C4-2B (cell line): Measurements from ENCODE around the gene LRRC56.

ENCODE experiments used
- H3K27ac ChIP-seq: fragments of 450-650 bp; 2 replicates; pipeline ENCODE4 v1.5.1; 2017
- ZFX ChIP-seq: fragments of 450-650 bp; IDR thresholded peaks from 2 replicates; pipeline ENCODE4 v1.6.1; 2017
- TF ChIP-seq, protein P1 (sequence below): fragments of 450-650 bp; conservative IDR thresholded peaks from 2 replicates; pipeline ENCODE4 v1.5.1; 2017; ENCODE audit warnings: mild to moderate bottlenecking

The LRRC56 gene

DNA sequence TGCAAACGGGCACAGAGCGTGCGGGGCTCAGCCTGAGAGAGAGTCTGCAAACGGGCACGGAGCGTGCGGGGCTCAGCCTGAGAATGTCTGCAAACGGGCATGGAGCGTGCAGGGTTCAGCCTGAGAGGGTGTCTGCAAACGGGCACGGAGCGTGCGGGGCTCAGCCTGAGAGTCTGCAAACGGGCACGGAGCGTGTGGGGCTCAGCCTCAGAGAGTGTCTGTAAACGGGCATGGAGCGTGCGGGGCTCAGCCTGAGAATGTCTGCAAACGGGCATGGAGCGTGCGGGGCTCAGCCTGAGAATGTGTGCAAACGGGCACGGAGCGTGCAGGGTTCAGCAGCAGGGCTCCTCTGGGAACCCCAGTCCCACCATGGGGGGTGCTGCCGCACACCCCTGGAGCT, 52.5 kb downstream of the LRRC56 start:
- no peak overlapping the region for H3K27ac ChIP-seq
- TF ChIP-seq, protein P1, sequence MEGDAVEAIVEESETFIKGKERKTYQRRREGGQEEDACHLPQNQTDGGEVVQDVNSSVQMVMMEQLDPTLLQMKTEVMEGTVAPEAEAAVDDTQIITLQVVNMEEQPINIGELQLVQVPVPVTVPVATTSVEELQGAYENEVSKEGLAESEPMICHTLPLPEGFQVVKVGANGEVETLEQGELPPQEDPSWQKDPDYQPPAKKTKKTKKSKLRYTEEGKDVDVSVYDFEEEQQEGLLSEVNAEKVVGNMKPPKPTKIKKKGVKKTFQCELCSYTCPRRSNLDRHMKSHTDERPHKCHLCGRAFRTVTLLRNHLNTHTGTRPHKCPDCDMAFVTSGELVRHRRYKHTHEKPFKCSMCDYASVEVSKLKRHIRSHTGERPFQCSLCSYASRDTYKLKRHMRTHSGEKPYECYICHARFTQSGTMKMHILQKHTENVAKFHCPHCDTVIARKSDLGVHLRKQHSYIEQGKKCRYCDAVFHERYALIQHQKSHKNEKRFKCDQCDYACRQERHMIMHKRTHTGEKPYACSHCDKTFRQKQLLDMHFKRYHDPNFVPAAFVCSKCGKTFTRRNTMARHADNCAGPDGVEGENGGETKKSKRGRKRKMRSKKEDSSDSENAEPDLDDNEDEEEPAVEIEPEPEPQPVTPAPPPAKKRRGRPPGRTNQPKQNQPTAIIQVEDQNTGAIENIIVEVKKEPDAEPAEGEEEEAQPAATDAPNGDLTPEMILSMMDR, result no peak
- no peak for TF ChIP-seq ZFX

DNA sequence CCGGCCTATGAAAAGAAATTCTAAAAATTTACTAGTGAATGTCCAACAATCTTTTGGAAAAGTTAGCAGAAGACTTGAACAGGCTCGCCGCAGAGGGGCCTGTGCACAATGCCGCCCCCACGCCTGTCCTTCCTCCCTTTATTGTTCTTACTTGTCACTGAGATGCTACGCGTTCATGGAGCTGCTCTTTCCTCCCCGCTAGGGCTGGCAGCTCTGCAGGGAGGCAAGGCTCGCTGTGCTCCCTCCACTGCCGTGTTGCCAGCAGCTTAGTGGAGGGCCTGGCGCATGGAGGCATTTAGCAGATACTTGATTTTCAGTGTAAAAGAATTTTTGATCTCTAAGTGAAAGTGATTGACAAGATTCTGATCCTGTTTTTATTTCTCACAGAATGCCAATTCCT, 53.7 kb downstream of the LRRC56 start:
- TF ChIP-seq ZFX, result no peak
- TF ChIP-seq, protein P1, result no peak
- H3K27ac ChIP-seq, result no peak overlapping the region

DNA sequence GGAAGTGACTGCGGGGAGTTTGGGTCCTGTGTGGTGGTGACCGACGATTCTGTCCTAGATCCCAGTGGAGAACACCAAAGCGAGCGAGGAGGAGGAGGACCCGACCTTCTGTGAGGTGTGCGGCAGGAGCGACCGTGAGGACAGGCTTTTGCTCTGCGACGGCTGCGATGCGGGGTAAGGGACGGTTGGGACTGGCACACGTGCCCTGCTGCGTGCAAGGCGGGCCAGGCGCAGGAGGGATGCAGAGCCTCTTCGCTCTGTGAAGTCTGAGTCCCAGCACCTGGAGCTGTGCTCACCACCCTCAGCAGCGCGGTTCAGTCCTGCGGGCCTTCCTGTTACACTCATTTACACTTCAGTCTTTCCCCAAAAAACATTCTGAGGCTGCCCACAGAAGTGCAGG, 55.2 kb downstream of the LRRC56 start:
- H3K27ac ChIP-seq, result no peak overlapping the region
- TF ChIP-seq, protein P1, result no peak
- TF ChIP-seq ZFX, result no peak

DNA sequence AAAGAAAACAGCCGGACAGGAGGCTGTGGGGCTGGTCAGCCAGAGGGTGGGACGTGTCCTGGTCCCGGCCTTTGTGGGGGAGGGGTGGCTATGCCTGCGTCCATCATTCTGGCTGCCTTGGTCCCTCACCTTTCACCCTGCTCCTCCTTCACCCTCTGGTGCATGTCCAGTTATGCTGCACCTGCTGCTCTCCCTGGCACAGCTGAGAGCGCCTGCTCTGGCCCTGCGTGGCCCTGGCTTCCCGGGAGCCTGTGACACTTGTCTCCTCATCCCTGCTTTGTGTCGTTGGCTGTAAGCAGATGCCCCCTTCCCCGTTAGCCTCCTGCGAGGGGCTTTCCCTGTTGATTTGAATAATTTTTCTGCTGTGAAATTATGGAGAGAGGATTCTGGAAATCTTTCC, 55.6 kb downstream of the LRRC56 start:
- TF ChIP-seq, protein P1, result no peak
- TF ChIP-seq ZFX, result no peak

DNA sequence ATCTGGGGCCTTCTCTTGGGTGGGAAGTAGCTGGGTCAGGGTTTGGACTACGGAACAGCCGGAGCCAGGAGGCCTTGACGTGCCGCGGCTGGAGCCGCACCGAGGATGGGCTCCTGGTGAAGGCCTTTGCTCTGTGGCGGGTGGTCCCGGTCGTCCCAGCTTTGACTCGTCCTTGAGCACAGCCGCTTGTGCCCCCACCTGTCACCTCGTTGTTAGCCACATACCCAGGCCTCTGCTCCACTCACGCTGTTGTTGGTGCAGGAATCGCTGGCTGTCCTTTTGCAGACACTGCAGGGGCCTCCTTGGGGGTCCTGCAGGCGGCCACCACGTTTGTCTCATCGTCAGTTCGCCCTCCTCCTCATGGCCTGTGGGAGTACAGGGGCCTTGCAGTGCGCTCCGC, 56.0 kb downstream of the LRRC56 start:
- no peak overlapping the region for H3K27ac ChIP-seq
- TF ChIP-seq, protein P1, result no peak
- TF ChIP-seq ZFX, result no peak

More for the DNA sequence above, 55.6 kb downstream of the LRRC56 start:
- no peak overlapping the region for H3K27ac ChIP-seq

DNA sequence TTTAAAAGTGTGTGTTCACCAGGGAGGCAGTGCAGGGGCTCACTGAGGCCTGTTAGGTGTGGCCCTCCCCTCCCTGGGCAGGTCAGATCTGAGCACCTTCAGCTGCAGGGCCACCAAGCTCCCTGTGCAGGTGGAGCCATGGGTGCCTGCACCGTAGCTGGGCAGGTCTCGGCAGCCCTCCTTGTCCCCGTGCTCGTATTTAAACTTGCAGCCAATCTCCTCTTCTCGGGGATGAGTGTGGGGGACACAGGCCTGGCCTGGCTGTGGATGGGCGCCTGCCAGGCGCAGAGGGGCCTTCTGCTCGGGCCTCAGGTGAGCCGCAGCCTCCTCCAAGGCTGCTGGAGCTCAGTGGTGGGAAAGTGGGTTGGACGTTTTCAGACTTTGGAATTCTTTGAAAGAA, 58.1 kb downstream of the LRRC56 start:
- no peak for TF ChIP-seq ZFX
- TF ChIP-seq, protein P1, result no peak
- no peak overlapping the region for H3K27ac ChIP-seq

DNA sequence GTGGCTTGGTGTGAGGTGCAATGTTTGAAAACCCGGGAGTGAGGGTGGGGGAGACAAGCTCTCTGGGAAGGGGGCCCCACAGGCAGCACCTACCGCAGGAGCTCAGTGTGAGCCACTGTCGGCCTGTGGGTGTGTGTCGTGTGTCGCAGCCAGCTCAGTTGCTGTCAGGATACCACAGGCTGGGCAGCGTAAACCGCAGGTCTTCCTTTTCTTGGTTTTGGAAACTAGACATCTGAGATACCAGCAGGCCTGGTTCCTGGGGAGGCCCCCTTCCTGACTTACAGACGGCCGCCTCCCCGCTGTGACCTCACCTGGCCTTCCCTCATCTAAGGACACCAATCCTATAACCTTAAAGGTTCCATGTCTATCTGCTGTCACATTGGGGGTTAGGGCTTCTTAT, 59.0 kb downstream of the LRRC56 start:
- no peak for TF ChIP-seq ZFX
- TF ChIP-seq, protein P1, result no peak
- H3K27ac ChIP-seq, result no peak overlapping the region
